ENCODE measurements around the gene ROR2. TPM values are rescaled to one million over a fixed set of nuclear protein-coding genes. Genes with fewer than 3 reads are reported as not detected.
A peak's percentile ranks its signal among the peaks of the same experiment; 100 is the strongest.

The ROR2 gene
- total RNA-seq, 1 experiment from 2014 or later, result 40.0 TPM

GRCh38 chr9:91907484-91908292 is 42.3 kb downstream of the ROR2 start:
- Histone ChIP-seq H3K27me3 (ENCODE audit: control insufficient read depth, insufficient read depth, low read length) (peaks cover 4% of the 10 kb centered on the region), H3K36me3 (replicated peaks; ENCODE audit: control insufficient read depth, insufficient read depth, low read length) (no peaks in the 10 kb centered on the region), H3K4me3 (ENCODE audit: insufficient read depth, low read depth, low read length) (no peak overlapping the region)
- no peak for DNase-seq

GRCh38 chr9:91905991-91906469 is 44.0 kb downstream of the ROR2 start:
- no peak for DNase-seq
- Histone ChIP-seq H3K27me3 (ENCODE audit: control insufficient read depth, insufficient read depth, low read length) (peaks cover 4% of the 10 kb centered on the region), H3K36me3 (replicated peaks; ENCODE audit: control insufficient read depth, insufficient read depth, low read length) (no peaks in the 10 kb centered on the region), H3K4me3 (ENCODE audit: insufficient read depth, low read depth, low read length) (no peak overlapping the region)

- Histone ChIP-seq H3K27me3 (ENCODE audit: control insufficient read depth, insufficient read depth, low read length) (peaks cover 4% of the 10 kb centered on the region), H3K36me3 (replicated peaks; ENCODE audit: control insufficient read depth, insufficient read depth, low read length) (no peaks in the 10 kb centered on the region), H3K4me3 (ENCODE audit: insufficient read depth, low read depth, low read length) (no peak overlapping the region)
- DNase-seq, result no peak
These were observed 44.8 kb downstream of the ROR2 start for GRCh38 chr9:91905237-91905650.

- DNase-seq, result no peak
- peaks cover 2% of the 10 kb centered on the region for H3K27me3 ChIP-seq (ENCODE audit: control insufficient read depth, insufficient read depth, low read length)
These were observed 45.3 kb downstream of the ROR2 start for GRCh38 chr9:91904588-91905236.

GRCh38 chr9:91903126-91903911 is 46.7 kb downstream of the ROR2 start:
- H3K4me3 ChIP-seq (ENCODE audit: insufficient read depth, low read depth, low read length), result no peak overlapping the region
- H3K27me3 ChIP-seq (ENCODE audit: control insufficient read depth, insufficient read depth, low read length), result peaks cover 2% of the 10 kb centered on the region
- no peak for DNase-seq

More at GRCh38 chr9:91904588-91905236, 45.3 kb downstream of the ROR2 start:
- Histone ChIP-seq H3K4me3 (ENCODE audit: insufficient read depth, low read depth, low read length) (no peak overlapping the region), H3K36me3 (replicated peaks; ENCODE audit: control insufficient read depth, insufficient read depth, low read length) (no peaks in the 10 kb centered on the region)

GRCh38 chr9:91902475-91903125 is 47.4 kb downstream of the ROR2 start:
- Histone ChIP-seq H3K36me3 (replicated peaks; ENCODE audit: control insufficient read depth, insufficient read depth, low read length) (no peaks in the 10 kb centered on the region), H3K27me3 (ENCODE audit: control insufficient read depth, insufficient read depth, low read length) (peaks cover 2% of the 10 kb centered on the region), H3K4me3 (ENCODE audit: insufficient read depth, low read depth, low read length) (no peak overlapping the region)
- peak; percentile 44 for DNase-seq

More at GRCh38 chr9:91903126-91903911, 46.7 kb downstream of the ROR2 start:
- no peaks in the 10 kb centered on the region for H3K36me3 ChIP-seq (replicated peaks; ENCODE audit: control insufficient read depth, insufficient read depth, low read length)

- H3K4me3 ChIP-seq (ENCODE audit: insufficient read depth, low read depth, low read length), result no peak overlapping the region
- no peak for DNase-seq
- no peaks in the 10 kb centered on the region for H3K36me3 ChIP-seq (replicated peaks; ENCODE audit: control insufficient read depth, insufficient read depth, low read length)
- no peaks in the 10 kb centered on the region; the same call in 1 of the 2 replicates for H3K27me3 ChIP-seq (ENCODE audit: control insufficient read depth, insufficient read depth, low read length)
These were observed 49.2 kb downstream of the ROR2 start for GRCh38 chr9:91900797-91901177.

GRCh38 chr9:91900055-91900796 is 49.8 kb downstream of the ROR2 start:
- Histone ChIP-seq H3K27me3 (ENCODE audit: control insufficient read depth, insufficient read depth, low read length) (no peaks in the 10 kb centered on the region; the same call in 1 of the 2 replicates), H3K4me3 (ENCODE audit: insufficient read depth, low read depth, low read length) (no peak overlapping the region), H3K36me3 (replicated peaks; ENCODE audit: control insufficient read depth, insufficient read depth, low read length) (no peaks in the 10 kb centered on the region)
- DNase-seq, result peak; percentile 69

GRCh38 chr9:91899594-91899993 is 50.4 kb downstream of the ROR2 start:
- Histone ChIP-seq H3K4me3 (ENCODE audit: insufficient read depth, low read depth, low read length) (no peak overlapping the region), H3K27me3 (ENCODE audit: control insufficient read depth, insufficient read depth, low read length) (no peaks in the 10 kb centered on the region; the same call in 1 of the 2 replicates), H3K36me3 (replicated peaks; ENCODE audit: control insufficient read depth, insufficient read depth, low read length) (no peaks in the 10 kb centered on the region)
- DNase-seq, result no peak

- no peaks in the 10 kb centered on the region for H3K36me3 ChIP-seq (replicated peaks; ENCODE audit: control insufficient read depth, insufficient read depth, low read length)
- no peak for DNase-seq
- no peaks in the 10 kb centered on the region; the same call in 1 of the 2 replicates for H3K27me3 ChIP-seq (ENCODE audit: control insufficient read depth, insufficient read depth, low read length)
- H3K4me3 ChIP-seq (ENCODE audit: insufficient read depth, low read depth, low read length), result no peak overlapping the region
These were observed 50.8 kb downstream of the ROR2 start for GRCh38 chr9:91899219-91899563.

GRCh38 chr9:91898451-91899218 is 51.4 kb downstream of the ROR2 start:
- H3K4me3 ChIP-seq (ENCODE audit: insufficient read depth, low read depth, low read length), result no peak overlapping the region
- H3K36me3 ChIP-seq (replicated peaks; ENCODE audit: control insufficient read depth, insufficient read depth, low read length), result no peaks in the 10 kb centered on the region
- DNase-seq, result peak; percentile 66
- no peaks in the 10 kb centered on the region; the same call in 1 of the 2 replicates for H3K27me3 ChIP-seq (ENCODE audit: control insufficient read depth, insufficient read depth, low read length)

GRCh38 chr9:91897201-91897600 is 52.8 kb downstream of the ROR2 start:
- no peak overlapping the region for H3K4me3 ChIP-seq (ENCODE audit: insufficient read depth, low read depth, low read length)
- no peak for DNase-seq
- no peaks in the 10 kb centered on the region for H3K36me3 ChIP-seq (replicated peaks; ENCODE audit: control insufficient read depth, insufficient read depth, low read length)
- H3K27me3 ChIP-seq (ENCODE audit: control insufficient read depth, insufficient read depth, low read length), result no peaks in the 10 kb centered on the region; the same call in 1 of the 2 replicates

GRCh38 chr9:91896513-91897121 is 53.4 kb downstream of the ROR2 start:
- Histone ChIP-seq H3K36me3 (replicated peaks; ENCODE audit: control insufficient read depth, insufficient read depth, low read length) (no peaks in the 10 kb centered on the region), H3K27me3 (ENCODE audit: control insufficient read depth, insufficient read depth, low read length) (no peaks in the 10 kb centered on the region; the same call in 1 of the 2 replicates), H3K4me3 (ENCODE audit: insufficient read depth, low read depth, low read length) (no peak overlapping the region)
- no peak for DNase-seq

All from H7 (cell line).